AG08395 (cell line): ENCODE data around the gene MAP3K12.

Experiments used
- DNase-seq: peaks from one replicate; pipeline ENCODE4 v3.0.0; 2012; ENCODE audit warnings: mixed read lengths, low spot score

MAP3K12 gene

GRCh38 chr12:53507603-53507885 lies 8.3 kb upstream of the MAP3K12 start:
- no peak for DNase-seq

GRCh38 chr12:53506881-53507602 lies 7.8 kb upstream of the MAP3K12 start, which contains the start of gene NPFF:
Gene NPFF, minus strand, starts transcription at chr12:53507484. Its CDS starts 10 bp downstream, at chr12:53507474.
- no peak for DNase-seq

GRCh38 chr12:53506450-53506785 lies 7.2 kb upstream of the MAP3K12 start:
- DNase-seq: peak; percentile 17

GRCh38 chr12:53505555-53506449 lies 6.5 kb upstream of the MAP3K12 start:
- no peak for DNase-seq

GRCh38 chr12:53505086-53505485 lies 5.8 kb upstream of the MAP3K12 start:
- peak; percentile 76 for DNase-seq

GRCh38 chr12:53504004-53504920 lies 5.0 kb upstream of the MAP3K12 start:
- no peak for DNase-seq

- no peak for DNase-seq
Observed at GRCh38 chr12:53502983-53503728, 3.9 kb upstream of the MAP3K12 start.

GRCh38 chr12:53502331-53502730 lies 3.1 kb upstream of the MAP3K12 start:
- no peak for DNase-seq

GRCh38 chr12:53501615-53502181 lies 2.4 kb upstream of the MAP3K12 start:
- DNase-seq: no peak

GRCh38 chr12:53500776-53501614 lies 1.7 kb upstream of the MAP3K12 start, which contains the start of gene TARBP2:
Gene TARBP2, plus strand, starts transcription at chr12:53501283. Its CDS starts 126 bp downstream, at chr12:53501409.
- DNase-seq: peak; percentile 98

- peak; percentile 45 for DNase-seq
Observed at GRCh38 chr12:53500142-53500775, 1.0 kb upstream of the MAP3K12 start.

GRCh38 chr12:53498235-53498630 lies 1.0 kb downstream of the MAP3K12 start:
- DNase-seq: no peak

- no peak for DNase-seq
Observed at GRCh38 chr12:53497461-53497860, 1.8 kb downstream of the MAP3K12 start.

- no peak for DNase-seq
Observed at GRCh38 chr12:53496752-53497032, 2.6 kb downstream of the MAP3K12 start.

GRCh38 chr12:53495903-53496751 lies 3.1 kb downstream of the MAP3K12 start:
- DNase-seq: peak; percentile 33

- DNase-seq: no peak
Observed at GRCh38 chr12:53493610-53494391, 5.5 kb downstream of the MAP3K12 start.

GRCh38 chr12:53492830-53493609 lies 6.2 kb downstream of the MAP3K12 start:
- DNase-seq: peak; percentile 87
